ENCODE measurements around the gene ZNRF2. TPM values are rescaled to one million over a fixed set of nuclear protein-coding genes. Genes with fewer than 3 reads are reported as not detected.

Gene ZNRF2
- total RNA-seq, 2 donors from 2014 or later = 36.1 to 42.5 TPM

DNA sequence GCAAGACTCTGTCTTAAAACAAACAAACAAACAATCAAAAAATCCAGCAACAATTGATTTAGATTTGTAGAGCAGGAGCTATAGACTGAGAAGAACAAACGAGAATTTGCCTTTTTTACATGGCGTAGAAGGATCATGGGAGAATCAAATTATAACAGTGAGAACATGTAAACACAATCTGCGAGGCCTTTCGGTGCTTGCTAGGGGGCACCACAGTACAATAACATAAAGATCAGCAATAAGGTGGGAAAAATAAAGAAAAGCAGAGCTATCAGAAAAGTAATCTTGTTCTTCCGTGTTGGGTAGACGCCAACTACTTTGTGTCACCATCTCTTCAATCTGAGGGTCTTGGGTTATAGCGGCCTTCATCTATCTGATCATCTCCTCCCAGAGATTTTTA is 112.0 kb downstream of the ZNRF2 start:
- Histone ChIP-seq H3K27me3 (no peaks in the 10 kb centered on the region), H3K4me1 (no peaks in the 10 kb centered on the region), H3K27ac (no peak overlapping the region), H3K9me3 (no peaks in the 10 kb centered on the region), H3K4me3 (no peak overlapping the region), H3K36me3 (replicated peaks in 1 of 2; ENCODE audit: insufficient read depth in 1 of 2, low read depth in 2 of 2) (no peaks in the 10 kb centered on the region)
- WGBS, 2 donors = 81 to 88% methylated on average over 7 of the region's 7 CpGs
- ATAC-seq (no peak), DNase-seq (no peak)
- intact Hi-C loops (cut with DNase I) = no loop called here
- TF ChIP-seq, protein P1, sequence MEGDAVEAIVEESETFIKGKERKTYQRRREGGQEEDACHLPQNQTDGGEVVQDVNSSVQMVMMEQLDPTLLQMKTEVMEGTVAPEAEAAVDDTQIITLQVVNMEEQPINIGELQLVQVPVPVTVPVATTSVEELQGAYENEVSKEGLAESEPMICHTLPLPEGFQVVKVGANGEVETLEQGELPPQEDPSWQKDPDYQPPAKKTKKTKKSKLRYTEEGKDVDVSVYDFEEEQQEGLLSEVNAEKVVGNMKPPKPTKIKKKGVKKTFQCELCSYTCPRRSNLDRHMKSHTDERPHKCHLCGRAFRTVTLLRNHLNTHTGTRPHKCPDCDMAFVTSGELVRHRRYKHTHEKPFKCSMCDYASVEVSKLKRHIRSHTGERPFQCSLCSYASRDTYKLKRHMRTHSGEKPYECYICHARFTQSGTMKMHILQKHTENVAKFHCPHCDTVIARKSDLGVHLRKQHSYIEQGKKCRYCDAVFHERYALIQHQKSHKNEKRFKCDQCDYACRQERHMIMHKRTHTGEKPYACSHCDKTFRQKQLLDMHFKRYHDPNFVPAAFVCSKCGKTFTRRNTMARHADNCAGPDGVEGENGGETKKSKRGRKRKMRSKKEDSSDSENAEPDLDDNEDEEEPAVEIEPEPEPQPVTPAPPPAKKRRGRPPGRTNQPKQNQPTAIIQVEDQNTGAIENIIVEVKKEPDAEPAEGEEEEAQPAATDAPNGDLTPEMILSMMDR (IDR thresholded peaks at IDR 0.05) = no peak
- TF ChIP-seq POLR2A (IDR thresholded peaks at IDR 0.05) = no peak

GRCh38 chr7:30403477-30403876 is 119.1 kb downstream of the ZNRF2 start:
- H3K36me3 ChIP-seq (replicated peaks in 1 of 2; ENCODE audit: insufficient read depth in 1 of 2, low read depth in 2 of 2) = peaks cover 0 to 3% of the 10 kb centered on the region in 2 donors
- intact Hi-C loops (cut with DNase I) = loop anchor here (10.0 kb wide), 1 partner anchor 239 kb away; no protein-coding TSS in a partner anchor
- ATAC-seq = no peak
- H3K27me3 ChIP-seq = no peaks in the 10 kb centered on the region
- H3K27ac ChIP-seq = no peak overlapping the region
- H3K4me1 ChIP-seq = peaks cover 3% of the 10 kb centered on the region
- no peaks in the 10 kb centered on the region for H3K9me3 ChIP-seq
- 86 to 91% methylated on average over 3 of the region's 3 CpGs for WGBS, 2 donors
- no peak for DNase-seq
- no peak overlapping the region for H3K4me3 ChIP-seq
- TF ChIP-seq, protein P1 (IDR thresholded peaks at IDR 0.05) = no peak
- TF ChIP-seq POLR2A (IDR thresholded peaks at IDR 0.05) = no peak

DNA sequence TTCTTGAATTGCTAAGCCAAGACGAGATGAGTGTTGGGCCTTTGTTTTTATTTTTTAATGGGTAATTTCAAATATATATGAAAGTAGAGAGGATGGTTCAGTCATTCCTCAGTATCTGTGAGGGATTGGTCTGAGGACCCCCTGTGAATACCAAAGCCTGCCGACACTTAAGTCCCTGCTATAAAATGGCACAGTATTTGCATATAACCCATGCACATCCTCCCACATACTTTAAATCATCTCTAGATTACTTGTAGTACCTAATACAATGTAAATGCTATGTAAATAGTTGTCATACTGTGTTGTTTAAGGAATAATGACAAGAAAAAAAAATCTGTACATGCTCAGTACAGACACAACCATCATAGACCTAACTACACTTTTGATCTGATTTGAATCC is 120.8 kb downstream of the ZNRF2 start:
- no peak for TF ChIP-seq POLR2A (IDR thresholded peaks at IDR 0.05)
- TF ChIP-seq, protein P1 (IDR thresholded peaks at IDR 0.05) = no peak
- intact Hi-C loops (cut with DNase I) = loop anchor here (10.0 kb wide), 1 partner anchor 240 kb away; no protein-coding TSS in a partner anchor
- H3K27me3 ChIP-seq = no peaks in the 10 kb centered on the region
- no peaks in the 10 kb centered on the region for H3K9me3 ChIP-seq
- H3K27ac ChIP-seq = no peak overlapping the region
- H3K4me1 ChIP-seq = peaks cover 3% of the 10 kb centered on the region
- DNase-seq = no peak
- peaks cover 0 to 3% of the 10 kb centered on the region in 2 donors for H3K36me3 ChIP-seq (replicated peaks in 1 of 2; ENCODE audit: insufficient read depth in 1 of 2, low read depth in 2 of 2)
- no peak for ATAC-seq
- H3K4me3 ChIP-seq = no peak overlapping the region
- WGBS, 2 donors = 94 to 95% methylated on average over 2 of the region's 2 CpGs

DNA sequence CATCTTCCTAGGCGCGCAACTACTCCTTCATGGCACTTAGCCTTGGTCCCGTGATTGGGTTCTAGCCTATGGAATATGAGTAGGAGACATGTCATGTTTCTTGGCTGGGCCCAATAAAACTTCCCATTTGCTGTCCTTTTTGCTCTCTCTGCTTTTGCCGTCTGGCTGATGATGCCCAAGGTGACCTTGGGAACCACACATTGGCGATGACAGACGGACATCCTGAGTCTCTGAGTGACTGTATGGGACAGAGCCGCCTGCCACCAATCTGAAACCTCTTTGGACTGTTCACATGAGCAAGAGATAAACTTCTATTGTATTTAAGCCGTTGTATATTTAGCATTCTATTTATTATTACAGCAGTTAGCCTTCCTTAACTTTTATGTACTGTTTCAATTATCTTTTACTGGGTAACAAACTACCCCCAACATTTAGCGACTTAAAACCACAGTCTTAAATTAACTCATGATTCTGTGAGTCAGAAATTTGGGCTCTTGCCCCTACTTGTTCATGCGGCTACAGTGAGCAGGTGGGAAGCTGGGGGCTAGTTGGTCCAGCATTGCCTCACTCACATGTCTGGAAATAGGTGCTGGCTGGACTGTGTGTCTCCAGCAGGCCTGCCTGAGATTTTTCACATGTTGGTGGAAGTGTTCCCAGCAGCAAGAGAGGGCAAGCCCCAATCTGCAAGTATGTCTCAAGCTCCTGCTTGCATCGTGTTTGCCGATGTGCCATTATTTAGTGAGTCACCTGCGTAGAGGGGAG is 122.4 kb downstream of the ZNRF2 start:
- Histone ChIP-seq H3K27me3 (no peaks in the 10 kb centered on the region), H3K27ac (no peak overlapping the region), H3K9me3 (no peaks in the 10 kb centered on the region), H3K4me1 (peaks cover 3% of the 10 kb centered on the region), H3K36me3 (replicated peaks in 1 of 2; ENCODE audit: insufficient read depth in 1 of 2, low read depth in 2 of 2) (peaks cover 0 to 3% of the 10 kb centered on the region in 2 donors), H3K4me3 (no peak overlapping the region)
- TF ChIP-seq, protein P1 (IDR thresholded peaks at IDR 0.05) = no peak
- TF ChIP-seq POLR2A (IDR thresholded peaks at IDR 0.05) = no peak
- DNase-seq (no peak), ATAC-seq (no peak)
- intact Hi-C loops (cut with DNase I) = loop anchor here (10.0 kb wide), 1 partner anchor 242 kb away; no protein-coding TSS in a partner anchor
- WGBS, 2 donors = 91% methylated on average over 13 of the region's 13 CpGs

- intact Hi-C loops (cut with DNase I) = no loop called here
- H3K4me1 ChIP-seq = peaks cover 5% of the 10 kb centered on the region
- no peak overlapping the region for H3K27ac ChIP-seq
- WGBS, 2 donors = 79 to 92% methylated on average over 2 of the region's 2 CpGs
- H3K9me3 ChIP-seq = no peaks in the 10 kb centered on the region
- H3K27me3 ChIP-seq = no peaks in the 10 kb centered on the region
- no peak for DNase-seq
- TF ChIP-seq, protein P1 (IDR thresholded peaks at IDR 0.05) = no peak
- no peak for TF ChIP-seq POLR2A (IDR thresholded peaks at IDR 0.05)
- H3K4me3 ChIP-seq = no peak overlapping the region
- ATAC-seq = no peak
- no peaks in the 10 kb centered on the region for H3K36me3 ChIP-seq (replicated peaks in 1 of 2; ENCODE audit: insufficient read depth in 1 of 2, low read depth in 2 of 2)
Observed at GRCh38 chr7:30411173-30411572, 126.8 kb downstream of the ZNRF2 start.

Measured in body of pancreas (tissue), 4 donors.